ENCODE measurements around the gene ZNF791.

GRCh38 chr19:12607631-12608030 is 3.1 kb upstream of the ZNF791 start:
- TF ChIP-seq CTCF (IDR thresholded peaks at IDR 0.05; ENCODE audit: insufficient read depth, low read depth, low read length): no peak
- no peak for TF ChIP-seq EZH2 (IDR thresholded peaks at IDR 0.05; ENCODE audit: insufficient read depth, low read length)

Measured in astrocyte (in vitro differentiated cells and primary cell).